LoVo (cell line): ENCODE results near the gene FAR1.
"Not testable (repeated sequence)": the region's sequence is repeated elsewhere in the genome, so short reads cannot be mapped to it uniquely, and the experiment has no call there.

Experiments used
- DNase-seq: peaks from one replicate; pipeline ENCODE4 v3.0.0-alpha.2; 2016; ENCODE audit warnings: low spot score

The FAR1 gene

DNA sequence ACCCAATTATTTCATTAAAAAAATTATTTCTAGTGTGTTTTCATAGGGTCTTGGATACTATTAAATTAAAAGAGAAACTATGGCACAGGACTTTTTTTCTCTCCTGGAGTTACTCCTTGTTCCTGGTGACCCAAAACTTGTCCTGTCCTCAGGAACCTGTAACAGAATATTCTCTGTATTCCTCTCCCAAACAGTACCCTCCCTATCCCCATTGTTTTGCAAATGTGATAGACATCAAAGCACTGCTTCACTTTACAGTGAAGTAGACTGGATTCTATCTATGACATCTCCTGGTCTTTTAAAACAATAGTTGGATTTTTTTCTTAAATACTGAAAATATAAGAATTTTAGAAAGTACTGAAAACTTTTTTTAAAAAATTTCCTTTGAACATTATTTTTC, 37.2 kb downstream of the FAR1 start:
- DNase-seq, result no peak

- DNase-seq, result no peak
Measured at GRCh38 chr11:13713982-13714381, 45.5 kb downstream of the FAR1 start.

DNA sequence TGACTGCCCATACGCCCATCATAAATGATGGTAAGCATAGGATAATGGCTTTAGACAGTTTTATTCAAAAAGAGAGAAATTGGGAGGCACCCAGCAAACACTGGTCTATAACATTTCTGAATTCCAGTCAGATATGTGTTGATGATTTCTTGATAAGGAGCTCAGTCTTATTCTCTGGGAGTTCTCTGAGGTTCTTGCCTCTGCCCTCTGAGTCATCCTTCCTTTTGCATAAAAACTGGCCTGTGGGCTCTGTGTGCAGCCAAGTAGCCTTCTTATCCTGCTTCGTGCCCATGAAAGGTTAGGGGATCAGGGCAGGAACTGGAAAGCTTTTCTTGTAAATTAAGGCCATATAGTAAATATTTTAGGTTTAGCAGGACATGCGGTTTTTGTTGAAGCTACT, 48.9 kb downstream of the FAR1 start:
- DNase-seq, result no peak

- DNase-seq, result no peak
Measured at GRCh38 chr11:13718394-13718793, 49.9 kb downstream of the FAR1 start.

DNA sequence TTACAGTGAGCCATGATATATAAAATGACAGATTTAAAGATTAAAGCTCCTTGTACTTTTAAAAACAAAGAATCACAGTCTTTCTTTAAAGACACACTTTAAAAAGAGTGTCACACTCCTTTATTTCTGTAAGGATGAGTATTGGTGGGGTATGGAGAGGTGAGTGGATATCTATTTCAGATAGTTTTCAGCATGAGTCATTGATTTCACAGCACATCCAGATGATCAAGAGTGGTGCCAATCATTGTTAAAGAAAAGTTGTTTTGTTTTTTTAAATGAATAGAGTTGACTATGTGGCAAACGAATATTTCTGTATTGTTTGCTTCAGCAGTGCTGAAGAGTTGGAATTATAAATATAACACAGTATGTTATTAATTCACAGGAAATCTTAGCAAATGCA, 52.5 kb downstream of the FAR1 start:
- no peak for DNase-seq

- DNase-seq, result no peak
Measured at GRCh38 chr11:13721760-13722159, 53.3 kb downstream of the FAR1 start.

DNA sequence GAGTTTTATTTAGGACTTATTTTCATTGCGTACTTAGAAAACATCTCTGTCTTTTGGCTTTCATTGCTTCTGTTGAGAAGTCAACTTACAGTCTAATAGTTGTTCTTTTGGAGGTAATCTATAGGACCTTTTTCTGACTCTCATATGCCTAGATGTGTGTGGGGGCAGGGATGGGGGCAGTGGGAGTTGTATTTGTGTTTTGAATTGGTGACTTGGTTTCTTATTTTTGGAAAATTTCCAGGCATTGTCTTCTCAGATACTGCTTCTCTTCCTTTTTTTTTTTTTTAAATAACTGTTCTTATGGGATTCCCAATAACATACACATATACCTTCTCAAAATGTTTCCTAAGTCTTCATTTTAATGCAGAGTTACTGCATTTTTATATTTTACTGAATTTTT, 58.0 kb downstream of the FAR1 start:
- no peak for DNase-seq

GRCh38 chr11:13728076-13728475, 59.6 kb downstream of the FAR1 start:
- no peak for DNase-seq

GRCh38 chr11:13734530-13734929, 66.1 kb downstream of the FAR1 start:
- DNase-seq, result no peak

DNA sequence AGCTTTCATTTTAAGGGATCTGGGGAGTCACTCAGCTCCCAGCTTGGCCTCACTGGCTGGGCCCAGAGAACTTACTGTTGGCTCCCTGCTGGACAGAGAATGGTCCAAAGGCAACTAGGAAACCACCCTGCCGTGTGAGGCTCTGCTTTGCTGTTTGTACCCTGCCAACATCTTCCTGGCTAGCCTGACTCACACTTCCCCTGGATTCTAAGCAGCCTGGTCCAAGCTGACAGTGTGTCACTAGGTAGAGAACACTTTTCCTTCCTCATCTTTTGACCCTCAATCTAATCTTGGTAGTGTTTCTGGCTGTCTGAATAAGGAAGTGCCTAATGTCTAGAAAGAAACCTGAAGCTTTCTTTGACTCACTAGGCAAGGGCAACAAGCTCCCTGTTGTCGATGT, 76.7 kb downstream of the FAR1 start:
- DNase-seq, result no peak

DNA sequence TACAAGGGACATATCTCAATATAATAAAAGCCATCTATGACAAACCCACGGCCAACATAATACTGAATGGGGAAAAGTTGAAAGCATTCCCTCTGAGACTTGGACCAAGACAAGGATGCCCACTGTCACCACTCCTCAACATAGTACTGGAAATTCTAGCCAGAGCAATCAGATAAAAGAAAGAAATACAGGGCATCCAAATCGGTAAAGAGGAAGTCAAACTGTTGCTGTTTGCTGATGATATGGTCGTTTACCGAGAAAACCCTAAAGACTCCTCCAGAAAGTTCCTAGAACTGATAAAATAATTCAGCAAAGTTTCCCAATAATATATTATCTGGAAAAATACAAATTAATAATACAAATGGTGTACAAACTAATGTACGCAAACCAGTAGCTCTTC, 84.8 kb downstream of the FAR1 start:
- not testable (repeated sequence) for DNase-seq

DNA sequence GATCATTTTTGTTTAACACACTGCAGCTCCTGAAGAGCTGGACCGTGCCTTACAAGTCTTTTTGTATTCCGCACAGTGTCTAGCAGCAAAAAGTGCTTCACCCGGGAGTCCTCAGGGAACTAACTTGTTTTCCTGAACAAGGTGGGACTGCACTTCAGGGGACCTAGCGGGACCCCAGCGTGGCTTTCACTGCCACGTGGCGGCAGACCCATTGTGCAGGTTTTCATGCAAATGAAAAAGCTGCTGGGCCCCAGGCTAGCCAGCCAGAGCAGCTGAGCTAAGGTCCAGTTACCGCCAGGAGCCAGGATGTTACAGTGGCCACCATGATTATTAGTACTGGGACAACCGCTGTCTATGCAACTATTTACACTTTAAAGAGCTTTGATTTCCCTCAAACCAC, 90.6 kb downstream of the FAR1 start:
- no peak for DNase-seq

DNA sequence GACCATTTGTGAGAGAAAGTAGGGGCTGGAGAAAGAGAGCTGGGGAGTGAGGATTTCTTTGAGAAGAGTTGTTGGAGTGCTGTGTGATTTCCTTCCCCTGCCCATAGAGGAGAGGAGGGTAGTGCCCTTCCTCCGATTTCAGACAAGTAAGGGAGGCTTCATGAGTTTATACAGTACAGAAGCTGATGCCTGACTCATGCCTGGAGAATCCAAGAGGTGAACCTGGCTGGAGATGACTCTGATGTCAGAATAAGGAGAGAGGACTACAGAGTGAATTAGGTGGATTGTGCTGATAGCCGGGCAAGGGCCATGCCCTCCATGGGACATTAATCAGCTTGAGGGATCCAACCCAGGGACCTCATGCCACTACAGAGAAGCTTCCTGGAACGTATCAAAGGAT, 91.6 kb downstream of the FAR1 start:
- DNase-seq, result peak; percentile 8

GRCh38 chr11:13761250-13761649, 92.8 kb downstream of the FAR1 start:
- no peak for DNase-seq

GRCh38 chr11:13761716-13762115, 93.2 kb downstream of the FAR1 start:
- no peak for DNase-seq

- DNase-seq, result no peak
Measured at GRCh38 chr11:13762718-13763117, 94.2 kb downstream of the FAR1 start.

- DNase-seq, result no peak
Measured at GRCh38 chr11:13763341-13763740, 94.9 kb downstream of the FAR1 start.

DNA sequence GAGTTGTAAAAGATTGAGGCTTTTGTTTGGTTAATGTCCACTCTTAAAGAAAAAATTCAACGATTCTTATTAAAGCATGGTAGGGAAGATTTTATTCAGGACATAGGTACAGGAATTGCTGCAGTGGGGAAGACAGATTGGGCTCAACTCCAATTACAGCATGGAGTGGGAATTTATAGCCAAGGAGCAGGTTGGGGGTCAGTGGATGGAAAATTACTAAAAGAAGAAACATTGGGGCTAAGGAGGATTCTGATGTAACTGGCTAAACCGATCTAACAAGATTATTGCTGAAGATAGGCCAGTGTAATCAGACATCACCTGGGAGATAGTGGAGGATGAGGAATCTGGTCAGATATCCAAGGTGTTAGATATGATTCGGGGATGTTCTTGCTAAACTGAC, 97.4 kb downstream of the FAR1 start:
- no peak for DNase-seq

DNA sequence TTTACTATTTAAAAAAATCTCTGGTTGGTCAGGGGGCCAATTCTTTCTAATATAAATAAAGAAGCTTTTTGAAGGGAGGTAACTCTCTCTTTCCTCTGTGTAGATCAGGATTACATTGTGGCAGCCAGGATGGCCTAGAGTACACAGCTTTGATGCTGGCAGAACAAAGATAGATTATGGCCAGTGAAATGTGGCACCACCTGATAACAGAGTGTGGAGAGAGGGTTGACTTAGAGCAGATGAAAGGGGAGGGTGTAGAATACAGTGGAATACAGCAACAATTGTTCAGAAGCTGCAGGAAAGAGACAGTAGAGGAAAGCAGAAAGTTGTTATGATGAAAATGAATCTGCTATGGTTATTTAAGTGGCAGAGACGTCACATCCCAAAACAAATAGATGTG, 99.0 kb downstream of the FAR1 start:
- no peak for DNase-seq

GRCh38 chr11:13769188-13769587, 100.7 kb downstream of the FAR1 start:
- no peak for DNase-seq

DNA sequence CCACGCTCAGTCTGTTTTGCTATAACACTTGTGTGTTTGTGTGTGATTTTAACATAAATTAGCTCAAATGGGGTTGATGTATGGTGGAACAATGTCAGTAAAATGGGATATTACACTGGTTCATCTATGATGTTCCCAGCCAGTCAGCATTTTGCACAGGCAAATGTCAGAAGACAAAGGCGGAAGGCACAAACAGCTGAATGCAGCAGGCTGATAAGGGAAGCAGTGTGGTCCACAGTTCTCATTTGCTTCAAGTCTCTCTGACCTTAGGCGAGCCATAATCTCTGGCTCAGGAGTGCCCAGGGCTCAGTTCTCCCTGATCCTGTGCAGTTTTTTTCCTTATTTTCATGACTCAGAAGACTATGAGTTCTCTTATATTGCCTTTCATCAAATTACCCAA, 102.7 kb downstream of the FAR1 start:
- no peak for DNase-seq

- DNase-seq, result peak; percentile 80
Measured at GRCh38 chr11:13772223-13773046, 104.0 kb downstream of the FAR1 start.

DNA sequence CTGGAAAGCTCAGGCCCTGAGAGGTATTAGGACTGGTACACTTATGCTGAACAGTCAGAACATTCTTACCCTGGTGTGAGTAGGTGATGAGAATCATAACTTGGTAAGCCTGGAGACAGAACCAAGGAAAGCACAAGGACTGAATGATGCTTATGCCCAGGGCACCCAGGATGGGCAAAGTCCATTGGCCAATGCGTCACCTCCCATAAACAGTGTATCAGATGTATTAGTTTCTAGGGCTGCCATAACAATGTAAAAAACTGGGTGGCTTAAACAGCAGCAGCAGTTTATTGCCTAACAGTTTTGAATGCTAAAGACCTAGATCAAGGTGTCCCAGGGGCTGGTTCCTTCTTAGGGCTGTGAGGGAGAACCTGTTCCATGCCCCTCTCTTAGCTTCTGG, 107.0 kb downstream of the FAR1 start:
- peak; percentile 71 for DNase-seq

DNA sequence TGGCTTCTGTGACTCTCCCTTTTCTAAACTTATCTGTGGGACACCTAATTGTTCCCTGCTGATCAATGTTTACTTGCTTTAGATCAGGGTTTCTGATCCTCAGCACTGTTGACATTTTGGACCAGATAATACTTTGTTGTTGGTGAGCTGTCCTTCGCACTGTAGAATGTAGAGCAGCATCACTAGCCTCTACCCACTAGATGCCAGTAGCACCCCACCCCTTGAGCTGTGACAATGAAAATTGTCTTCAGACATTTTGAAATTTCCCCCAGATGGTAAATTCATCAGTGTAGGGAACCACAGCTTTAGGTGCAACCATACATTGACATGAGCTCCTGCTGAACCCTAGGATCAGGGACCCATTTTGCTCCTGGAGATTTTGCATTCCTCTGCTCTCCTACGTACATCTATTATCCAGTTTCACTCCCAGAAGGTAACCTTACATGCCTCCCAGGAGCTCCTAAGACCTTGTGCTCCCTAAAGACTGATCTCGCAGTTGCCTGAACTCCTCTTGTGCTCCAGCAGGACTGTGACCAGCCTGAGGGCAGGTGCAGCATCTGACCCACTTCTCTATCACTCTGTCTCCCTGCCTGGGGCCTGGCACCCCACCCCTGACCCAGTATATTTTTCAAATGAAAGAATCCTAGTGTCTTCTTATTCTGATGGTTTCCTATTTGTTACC, 107.8 kb downstream of the FAR1 start:
- peak; percentile 43 for DNase-seq
